NB4 (cell line): Measurements from ENCODE around the gene NTN1.

Source experiments
- DNase-seq: peaks from one replicate; pipeline ENCODE4 v3.0.0; 2010; ENCODE audit warnings: low read depth
- H3K4me3 ChIP-seq: one replicate; pipeline ENCODE4 v1.5.1; 2011; ENCODE audit warnings: mild to moderate bottlenecking, low read depth, low read length, moderate library complexity
- CTCF ChIP-seq: IDR thresholded peaks from one replicate; pipeline ENCODE4 v1.5.1; 2012; ENCODE audit warnings: low read depth, low read length
- MAX ChIP-seq: IDR thresholded peaks from 2 replicates; pipeline ENCODE4 v1.6.1; 2011; ENCODE audit warnings: low read depth, low read length
- MYC ChIP-seq: IDR thresholded peaks from 2 replicates; pipeline ENCODE4 v1.6.1; 2011; ENCODE audit warnings: low read depth, low read length
- POLR2A ChIP-seq: IDR thresholded peaks from 2 replicates; pipeline ENCODE4 v1.6.1; 2011; ENCODE audit warnings: mild to moderate bottlenecking; ENCODE audit not compliant: insufficient read length; ENCODE audit errors: extremely low read depth

The NTN1 gene

GRCh38 chr17:9258115-9259015, 237.1 kb downstream of the NTN1 start:
- DNase-seq: no peak
- H3K4me3 ChIP-seq: no peak overlapping the region
- no peak for TF ChIP-seq MYC

- TF ChIP-seq MAX (no peak), CTCF (no peak), POLR2A (no peak)
- DNase-seq: no peak
- no peak overlapping the region for H3K4me3 ChIP-seq
Observed at GRCh38 chr17:9259419-9259818, 238.1 kb downstream of the NTN1 start.

GRCh38 chr17:9261081-9262012, 240.0 kb downstream of the NTN1 start:
- no peak for DNase-seq
- TF ChIP-seq POLR2A (no peak), MYC (no peak), CTCF (no peak), MAX (no peak)
- no peak overlapping the region for H3K4me3 ChIP-seq

GRCh38 chr17:9266031-9266680, 244.8 kb downstream of the NTN1 start:
- no peak overlapping the region for H3K4me3 ChIP-seq
- DNase-seq: no peak
- TF ChIP-seq MAX (no peak), POLR2A (no peak), MYC (no peak), CTCF (no peak)

GRCh38 chr17:9266697-9267117, 245.4 kb downstream of the NTN1 start:
- H3K4me3 ChIP-seq: no peak overlapping the region
- DNase-seq: no peak
- TF ChIP-seq POLR2A (no peak), CTCF (no peak), MAX (no peak), MYC (no peak)

- no peak for TF ChIP-seq POLR2A
- no peak for TF ChIP-seq MYC
- no peak for TF ChIP-seq CTCF
- TF ChIP-seq MAX: no peak
- H3K4me3 ChIP-seq: no peak overlapping the region
- no peak for DNase-seq
Observed at GRCh38 chr17:9268546-9268945, 247.2 kb downstream of the NTN1 start.
